Measurements from ENCODE around the gene CDYL2.

GRCh38 chr16:80851831-80852230 lies 47.4 kb upstream of the CDYL2 start:
- TF ChIP-seq CTCF (IDR thresholded peaks at IDR 0.05) (no peak), POLR2A (IDR thresholded peaks at IDR 0.05) (no peak)

Measured in stomach (tissue), 4 donors.